ENCODE measurements around the gene NHERF1.

Gene NHERF1

DNA sequence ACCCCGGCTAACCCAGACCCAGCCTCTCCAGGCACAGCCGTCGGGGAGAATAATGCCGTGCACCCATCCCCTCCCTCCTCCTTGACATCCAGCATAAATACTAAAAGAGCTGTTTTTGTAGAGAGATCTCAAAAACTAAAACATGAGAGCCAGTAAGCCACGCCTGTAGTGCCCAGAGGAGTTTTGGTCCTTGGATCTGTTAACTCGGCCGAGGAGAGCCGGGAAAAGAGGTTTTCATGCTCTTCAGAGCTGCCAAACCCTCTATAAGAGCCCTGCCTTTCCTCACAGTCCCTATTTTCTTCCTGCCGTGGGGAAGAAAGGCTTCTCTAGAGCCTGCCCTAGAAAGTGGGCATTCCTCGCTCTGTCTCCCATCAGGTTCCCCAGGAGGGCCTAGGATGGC lies 57.9 kb downstream of the NHERF1 start:
- H3K27ac ChIP-seq (ENCODE audit: low read depth, low read length): no peak overlapping the region
- TF ChIP-seq, protein P1, sequence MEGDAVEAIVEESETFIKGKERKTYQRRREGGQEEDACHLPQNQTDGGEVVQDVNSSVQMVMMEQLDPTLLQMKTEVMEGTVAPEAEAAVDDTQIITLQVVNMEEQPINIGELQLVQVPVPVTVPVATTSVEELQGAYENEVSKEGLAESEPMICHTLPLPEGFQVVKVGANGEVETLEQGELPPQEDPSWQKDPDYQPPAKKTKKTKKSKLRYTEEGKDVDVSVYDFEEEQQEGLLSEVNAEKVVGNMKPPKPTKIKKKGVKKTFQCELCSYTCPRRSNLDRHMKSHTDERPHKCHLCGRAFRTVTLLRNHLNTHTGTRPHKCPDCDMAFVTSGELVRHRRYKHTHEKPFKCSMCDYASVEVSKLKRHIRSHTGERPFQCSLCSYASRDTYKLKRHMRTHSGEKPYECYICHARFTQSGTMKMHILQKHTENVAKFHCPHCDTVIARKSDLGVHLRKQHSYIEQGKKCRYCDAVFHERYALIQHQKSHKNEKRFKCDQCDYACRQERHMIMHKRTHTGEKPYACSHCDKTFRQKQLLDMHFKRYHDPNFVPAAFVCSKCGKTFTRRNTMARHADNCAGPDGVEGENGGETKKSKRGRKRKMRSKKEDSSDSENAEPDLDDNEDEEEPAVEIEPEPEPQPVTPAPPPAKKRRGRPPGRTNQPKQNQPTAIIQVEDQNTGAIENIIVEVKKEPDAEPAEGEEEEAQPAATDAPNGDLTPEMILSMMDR (IDR thresholded peaks at IDR 0.05; ENCODE audit: insufficient read depth, low read length, poor library complexity, severe bottlenecking): no peak
- no peak for TF ChIP-seq EZH2phosphoT487 (conservative IDR thresholded peaks at IDR 0.05; ENCODE audit: low read length)
- no peak overlapping the region for H3K4me2 ChIP-seq (ENCODE audit: low read depth, low read length, poor library complexity, severe bottlenecking)
- H3K79me2 ChIP-seq (ENCODE audit: insufficient read depth, low read length): no peaks in the 10 kb centered on the region
- H2AFZ ChIP-seq (ENCODE audit: low read depth, low read length, severe bottlenecking): no peak overlapping the region
- H4K20me1 ChIP-seq (ENCODE audit: low read depth, low read length): no peaks in the 10 kb centered on the region
- H3K36me3 ChIP-seq (ENCODE audit: low read length): no peaks in the 10 kb centered on the region
- no peak overlapping the region for H3K9ac ChIP-seq (ENCODE audit: low read length)
- H3K4me3 ChIP-seq (ENCODE audit: insufficient read depth, low read length, poor library complexity, severe bottlenecking): no peak overlapping the region
- no peaks in the 10 kb centered on the region for H3K9me2 ChIP-seq (replicated peaks; ENCODE audit: insufficient read depth, low read length)
- H3F3A ChIP-seq (ENCODE audit: insufficient read depth): no peaks in the 10 kb centered on the region
- no peaks in the 10 kb centered on the region for H3K9me3 ChIP-seq (ENCODE audit: insufficient read depth, low read length)
- no peaks in the 10 kb centered on the region for H3K27me3 ChIP-seq (ENCODE audit: low read length)

DNA sequence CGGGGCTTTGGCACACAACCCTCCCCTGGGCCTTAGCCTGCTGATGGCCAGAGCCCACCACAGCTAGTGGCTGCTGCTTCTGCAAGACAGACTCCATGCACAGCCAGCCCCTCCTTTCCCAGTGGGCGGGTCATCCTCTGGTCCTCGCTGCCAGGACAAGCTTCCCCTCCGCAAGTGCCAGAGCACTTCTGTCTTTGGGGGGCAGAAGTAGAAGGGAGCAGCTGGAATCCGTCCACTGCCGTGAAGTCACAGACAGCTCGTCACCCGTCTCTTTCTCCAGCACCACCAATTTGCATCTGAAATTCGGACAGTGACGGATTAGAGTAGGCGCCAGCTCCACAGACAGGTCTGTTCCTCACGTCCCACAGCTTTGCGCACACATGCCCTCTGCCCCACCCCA lies 59.0 kb downstream of the NHERF1 start:
- no peak overlapping the region for H3K27ac ChIP-seq (ENCODE audit: low read depth, low read length)
- H4K20me1 ChIP-seq (ENCODE audit: low read depth, low read length): no peaks in the 10 kb centered on the region
- no peaks in the 10 kb centered on the region for H3K79me2 ChIP-seq (ENCODE audit: insufficient read depth, low read length)
- H3K9me3 ChIP-seq (ENCODE audit: insufficient read depth, low read length): no peaks in the 10 kb centered on the region
- H3K4me3 ChIP-seq (ENCODE audit: insufficient read depth, low read length, poor library complexity, severe bottlenecking): no peak overlapping the region
- no peaks in the 10 kb centered on the region for H3K36me3 ChIP-seq (ENCODE audit: low read length)
- H3K4me2 ChIP-seq (ENCODE audit: low read depth, low read length, poor library complexity, severe bottlenecking): no peak overlapping the region
- H3K27me3 ChIP-seq (ENCODE audit: low read length): no peaks in the 10 kb centered on the region
- H3F3A ChIP-seq (ENCODE audit: insufficient read depth): no peaks in the 10 kb centered on the region
- no peaks in the 10 kb centered on the region for H3K9me2 ChIP-seq (replicated peaks; ENCODE audit: insufficient read depth, low read length)
- H3K9ac ChIP-seq (ENCODE audit: low read length): no peak overlapping the region
- TF ChIP-seq, protein P1 (IDR thresholded peaks at IDR 0.05; ENCODE audit: insufficient read depth, low read length, poor library complexity, severe bottlenecking): no peak
- TF ChIP-seq EZH2phosphoT487 (conservative IDR thresholded peaks at IDR 0.05; ENCODE audit: low read length): no peak
- no peak overlapping the region for H2AFZ ChIP-seq (ENCODE audit: low read depth, low read length, severe bottlenecking)

DNA sequence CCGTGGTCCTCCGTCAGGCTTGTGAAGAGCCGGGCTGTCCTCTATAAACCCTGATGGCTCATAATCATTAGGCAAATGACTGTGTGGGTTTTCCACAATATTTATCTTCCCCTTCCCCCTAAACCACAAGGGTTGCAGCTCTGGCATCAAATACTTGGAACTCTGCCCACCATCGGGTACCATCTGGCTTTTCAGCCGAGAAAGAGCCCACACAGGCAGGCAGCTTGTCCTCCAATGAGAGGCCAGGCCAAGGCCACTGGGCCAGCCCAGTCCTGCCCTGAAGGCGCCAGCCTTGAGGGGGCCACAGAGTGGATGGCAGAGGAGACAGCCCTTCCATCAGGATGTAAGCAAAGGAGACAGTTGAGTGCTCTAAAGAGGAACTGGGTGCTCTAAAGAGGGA lies 59.5 kb downstream of the NHERF1 start:
- Histone ChIP-seq H2AFZ (ENCODE audit: low read depth, low read length, severe bottlenecking) (no peak overlapping the region), H3K9me2 (replicated peaks; ENCODE audit: insufficient read depth, low read length) (no peaks in the 10 kb centered on the region), H3F3A (ENCODE audit: insufficient read depth) (no peaks in the 10 kb centered on the region), H4K20me1 (ENCODE audit: low read depth, low read length) (no peaks in the 10 kb centered on the region), H3K27me3 (ENCODE audit: low read length) (no peaks in the 10 kb centered on the region), H3K4me2 (ENCODE audit: low read depth, low read length, poor library complexity, severe bottlenecking) (no peak overlapping the region), H3K27ac (ENCODE audit: low read depth, low read length) (no peak overlapping the region), H3K4me3 (ENCODE audit: insufficient read depth, low read length, poor library complexity, severe bottlenecking) (no peak overlapping the region), H3K9me3 (ENCODE audit: insufficient read depth, low read length) (no peaks in the 10 kb centered on the region), H3K79me2 (ENCODE audit: insufficient read depth, low read length) (no peaks in the 10 kb centered on the region), H3K9ac (ENCODE audit: low read length) (no peak overlapping the region), H3K36me3 (ENCODE audit: low read length) (no peaks in the 10 kb centered on the region)
- TF ChIP-seq, protein P1 (IDR thresholded peaks at IDR 0.05; ENCODE audit: insufficient read depth, low read length, poor library complexity, severe bottlenecking): no peak
- no peak for TF ChIP-seq EZH2phosphoT487 (conservative IDR thresholded peaks at IDR 0.05; ENCODE audit: low read length)
